Bronchial epithelial cell (primary cell): ENCODE measurements around the gene SELPLG. TPM values are rescaled to one million over a fixed set of nuclear protein-coding genes. Genes with fewer than 3 reads are reported as not detected.
"Not testable (repeated sequence)": the region's sequence is repeated elsewhere in the genome, so short reads cannot be mapped to it uniquely, and the experiment has no call there.

Source experiments
- DNase-seq: peaks from one replicate; pipeline ENCODE4 v3.0.0-alpha.2; 2010; ENCODE audit warnings: low read depth
- FAIRE-seq: peaks from 2 replicates; lab custom pipeline; 2011; peaks lifted over from hg19 to GRCh38; lab: Jason Lieb, UNC
- H3K27me3 ChIP-seq: 2 replicates; pipeline ENCODE4 v1.5.1; 2011; ENCODE audit warnings: low read length; ENCODE audit not compliant: control insufficient read depth, insufficient read depth
- H3K36me3 ChIP-seq: 2 replicates; pipeline ENCODE4 v1.5.1; 2011; ENCODE audit warnings: low read length; ENCODE audit not compliant: control insufficient read depth, insufficient read depth
- H3K4me3 ChIP-seq: 2 replicates; pipeline ENCODE4 v1.5.1; 2011; ENCODE audit warnings: mild to moderate bottlenecking, low read depth, low read length, control low read depth
- total RNA-seq: library from RNA; depleted of rRNA; stranded (reverse); fragments of >200 nt; gene quantifications from 2 replicates; pipeline ENCODE4 v1.2.1, GENCODE V29; 2014
- TF ChIP-seq, protein P1 (sequence below): IDR thresholded peaks from 2 replicates; pipeline ENCODE4 v1.5.1; 2011; ENCODE audit warnings: mild to moderate bottlenecking, moderate library complexity, low read length, control low read depth, inconsistent platforms; ENCODE audit not compliant: insufficient read depth, severe bottlenecking

The SELPLG gene
- total RNA-seq, 1 donor from 2014 or later, result under 0.01 TPM

DNA sequence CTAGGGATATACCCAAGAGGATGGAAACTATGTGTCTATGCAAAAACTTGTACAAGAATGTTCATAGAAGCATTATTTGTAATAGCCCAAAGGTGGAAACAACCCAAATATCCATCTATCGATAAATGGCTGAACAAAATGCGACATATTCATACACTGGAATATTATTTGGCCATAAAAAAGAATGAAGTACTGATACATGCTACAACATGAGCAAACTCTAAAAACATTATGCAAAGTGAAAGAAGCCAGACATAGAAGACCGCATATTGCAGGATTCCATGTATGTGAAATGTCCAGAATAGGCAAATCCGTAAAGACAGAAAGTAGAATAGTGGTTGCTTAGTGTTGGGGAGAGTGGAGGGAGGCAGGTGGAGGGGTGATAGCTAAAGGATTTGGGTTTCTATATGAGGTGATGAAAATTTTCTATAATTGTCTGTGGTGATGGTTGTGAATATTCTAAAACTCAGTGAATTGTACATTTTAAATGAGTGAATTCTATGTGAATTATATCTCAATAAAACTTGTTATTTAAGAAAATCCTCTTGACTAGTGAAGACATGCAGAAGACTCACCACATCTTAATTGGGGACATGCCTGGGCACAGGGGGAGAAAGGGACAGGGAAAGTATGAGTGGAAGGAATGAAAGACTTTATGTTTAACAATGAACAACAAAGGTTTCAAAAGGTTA lies 29.8 kb upstream of the SELPLG start:
- no peak for FAIRE-seq
- no peak for DNase-seq
- Histone ChIP-seq H3K4me3 (no peak overlapping the region), H3K27me3 (no peaks in the 10 kb centered on the region), H3K36me3 (peaks cover 10% of the 10 kb centered on the region)
- TF ChIP-seq, protein P1, sequence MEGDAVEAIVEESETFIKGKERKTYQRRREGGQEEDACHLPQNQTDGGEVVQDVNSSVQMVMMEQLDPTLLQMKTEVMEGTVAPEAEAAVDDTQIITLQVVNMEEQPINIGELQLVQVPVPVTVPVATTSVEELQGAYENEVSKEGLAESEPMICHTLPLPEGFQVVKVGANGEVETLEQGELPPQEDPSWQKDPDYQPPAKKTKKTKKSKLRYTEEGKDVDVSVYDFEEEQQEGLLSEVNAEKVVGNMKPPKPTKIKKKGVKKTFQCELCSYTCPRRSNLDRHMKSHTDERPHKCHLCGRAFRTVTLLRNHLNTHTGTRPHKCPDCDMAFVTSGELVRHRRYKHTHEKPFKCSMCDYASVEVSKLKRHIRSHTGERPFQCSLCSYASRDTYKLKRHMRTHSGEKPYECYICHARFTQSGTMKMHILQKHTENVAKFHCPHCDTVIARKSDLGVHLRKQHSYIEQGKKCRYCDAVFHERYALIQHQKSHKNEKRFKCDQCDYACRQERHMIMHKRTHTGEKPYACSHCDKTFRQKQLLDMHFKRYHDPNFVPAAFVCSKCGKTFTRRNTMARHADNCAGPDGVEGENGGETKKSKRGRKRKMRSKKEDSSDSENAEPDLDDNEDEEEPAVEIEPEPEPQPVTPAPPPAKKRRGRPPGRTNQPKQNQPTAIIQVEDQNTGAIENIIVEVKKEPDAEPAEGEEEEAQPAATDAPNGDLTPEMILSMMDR, result no peak

DNA sequence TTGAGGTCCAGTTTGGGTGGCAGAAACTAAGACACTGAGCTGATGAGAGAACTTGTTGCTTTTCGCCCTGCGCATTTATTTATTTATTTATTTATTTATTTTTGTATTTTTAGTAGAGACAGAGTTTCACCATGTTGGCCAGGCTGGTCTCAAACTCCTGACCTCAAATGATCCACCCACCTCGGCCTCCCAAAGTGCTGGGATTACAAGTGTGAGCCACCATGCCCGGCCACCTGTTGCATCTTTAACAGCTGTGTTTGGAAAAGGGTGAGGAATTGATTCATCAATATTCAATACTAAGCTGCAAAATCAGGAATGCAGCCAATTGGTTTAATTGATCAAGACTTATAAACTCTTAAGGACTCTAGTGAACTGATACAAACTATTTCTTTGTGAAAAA lies 24.4 kb upstream of the SELPLG start:
- not testable (repeated sequence) for H3K4me3 ChIP-seq, DNase-seq, H3K27me3 ChIP-seq, FAIRE-seq
- peaks cover 17% of the 10 kb centered on the region for H3K36me3 ChIP-seq

GRCh38 chr12:108657130-108657745 lies 23.5 kb upstream of the SELPLG start:
- DNase-seq, result no peak
- FAIRE-seq, result no peak
- no peaks in the 10 kb centered on the region for H3K27me3 ChIP-seq
- TF ChIP-seq, protein P1, result no peak
- no peak overlapping the region for H3K4me3 ChIP-seq
- H3K36me3 ChIP-seq, result peaks cover 17% of the 10 kb centered on the region

- H3K36me3 ChIP-seq, result peaks cover 14% of the 10 kb centered on the region
- not testable (repeated sequence) for DNase-seq, H3K4me3 ChIP-seq, FAIRE-seq, H3K27me3 ChIP-seq
Measured at GRCh38 chr12:108656247-108656646, 22.6 kb upstream of the SELPLG start.

GRCh38 chr12:108655812-108656175 lies 22.1 kb upstream of the SELPLG start:
- DNase-seq, H3K4me3 ChIP-seq, FAIRE-seq, H3K27me3 ChIP-seq: not testable (repeated sequence)
- peaks cover 14% of the 10 kb centered on the region for H3K36me3 ChIP-seq

DNA sequence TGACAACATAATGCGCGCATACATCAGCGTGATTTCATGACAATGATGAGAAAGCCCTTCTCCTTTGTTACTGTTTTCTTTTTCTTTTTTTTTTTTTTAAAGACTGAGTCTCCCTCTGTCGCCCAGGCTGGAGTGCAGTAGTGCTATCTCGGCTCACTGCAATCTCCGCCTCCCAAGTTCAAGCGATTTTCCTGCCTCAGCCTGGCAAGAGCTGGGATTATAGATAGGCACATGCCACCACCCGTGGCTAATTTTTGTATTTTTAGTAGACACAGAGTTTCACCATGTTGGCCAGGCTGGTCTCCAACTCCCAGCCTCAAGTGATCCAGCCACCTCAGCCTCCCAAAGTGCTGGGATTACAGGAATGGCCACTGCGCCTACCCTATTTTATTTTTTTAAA lies 20.9 kb upstream of the SELPLG start:
- H3K36me3 ChIP-seq, result peaks cover 15% of the 10 kb centered on the region
- DNase-seq, H3K27me3 ChIP-seq, H3K4me3 ChIP-seq, FAIRE-seq: not testable (repeated sequence)

- peaks cover 14% of the 10 kb centered on the region for H3K36me3 ChIP-seq
- H3K4me3 ChIP-seq, result no peak overlapping the region
- TF ChIP-seq, protein P1, result no peak
- FAIRE-seq (no peak), DNase-seq (no peak)
- H3K27me3 ChIP-seq, result no peaks in the 10 kb centered on the region
Measured at GRCh38 chr12:108653922-108654321, 20.2 kb upstream of the SELPLG start.
